NK-92 treated with Interleukin-12 subunit alpha and Interleukin-12 subunit beta, amount 100 ng/mL, for 24 hours (cell line): ENCODE data around the gene OR2AE1.
"Not testable (repeated sequence)": the region's sequence is repeated elsewhere in the genome, so short reads cannot be mapped to it uniquely, and the experiment has no call there.

Source experiments
- DNase-seq: peaks from one replicate; lab custom pipeline; 2025; lab: John Stamatoyannopoulos, UW

The OR2AE1 gene, protein sequence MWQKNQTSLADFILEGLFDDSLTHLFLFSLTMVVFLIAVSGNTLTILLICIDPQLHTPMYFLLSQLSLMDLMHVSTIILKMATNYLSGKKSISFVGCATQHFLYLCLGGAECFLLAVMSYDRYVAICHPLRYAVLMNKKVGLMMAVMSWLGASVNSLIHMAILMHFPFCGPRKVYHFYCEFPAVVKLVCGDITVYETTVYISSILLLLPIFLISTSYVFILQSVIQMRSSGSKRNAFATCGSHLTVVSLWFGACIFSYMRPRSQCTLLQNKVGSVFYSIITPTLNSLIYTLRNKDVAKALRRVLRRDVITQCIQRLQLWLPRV

DNA sequence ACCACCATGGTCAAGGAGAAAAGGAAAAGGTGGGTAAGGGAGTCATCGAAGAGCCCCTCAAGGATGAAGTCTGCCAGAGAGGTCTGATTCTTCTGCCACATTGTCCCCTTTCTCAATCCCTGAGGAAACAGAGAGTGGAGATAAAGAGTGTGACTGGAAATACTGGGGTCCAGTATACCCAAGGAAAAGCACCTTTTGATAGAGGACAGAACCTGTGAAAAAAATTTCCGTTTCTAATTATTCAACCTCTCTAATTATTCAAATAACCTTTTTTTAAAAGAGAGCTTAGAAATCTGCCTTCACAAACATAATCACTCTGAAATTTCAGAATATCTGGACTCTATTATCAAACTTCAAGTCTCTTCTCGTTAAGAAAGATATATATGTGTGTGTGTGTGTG lies at the start of gene OR2AE1:
TSS of gene OR2AE1 (minus strand) at position 101 of the 400 bp plus-strand sequence. CDS start at position 101, 0 bp downstream.
- no peak for DNase-seq

GRCh38 chr7:99926321-99926720 lies 49.5 kb upstream of the OR2AE1 start:
- DNase-seq: no peak

DNA sequence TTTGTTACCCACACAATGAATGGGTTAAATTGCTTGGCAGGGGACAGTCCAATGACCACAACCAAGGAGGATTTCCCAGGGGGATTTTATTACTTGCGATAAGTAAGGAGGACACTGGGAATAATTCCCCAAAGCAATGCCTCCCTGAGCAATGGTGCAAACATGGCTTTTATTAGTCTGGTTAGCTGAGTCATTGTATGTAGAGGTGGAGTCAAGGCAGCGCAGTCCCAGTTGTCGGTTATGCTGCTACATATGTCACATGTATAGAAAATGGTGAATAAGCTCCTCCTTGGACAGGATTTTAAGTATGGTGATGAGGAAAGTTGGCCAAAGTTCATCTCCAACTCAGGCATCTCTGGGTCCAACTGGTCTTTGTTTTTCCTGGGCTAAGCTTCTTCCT lies 46.4 kb upstream of the OR2AE1 start:
- no peak for DNase-seq

GRCh38 chr7:99920149-99920548 lies 43.3 kb upstream of the OR2AE1 start:
- DNase-seq: no peak

DNA sequence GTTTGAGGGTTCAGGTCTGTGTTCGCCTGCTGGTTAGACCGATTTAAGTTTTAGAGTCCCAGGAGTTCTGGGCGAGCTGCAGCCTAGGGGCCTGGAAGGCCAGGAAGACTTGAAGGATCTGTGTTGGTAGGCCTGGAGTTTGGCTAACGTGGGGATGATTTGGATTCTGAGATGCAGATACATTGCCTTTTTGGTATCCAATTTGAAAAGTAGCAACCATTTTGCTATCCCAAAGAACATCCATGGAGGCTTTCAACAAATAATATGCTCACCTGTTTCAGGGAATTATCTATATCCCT lies 42.9 kb upstream of the OR2AE1 start:
- DNase-seq: no peak

GRCh38 chr7:99918959-99919813 lies 42.4 kb upstream of the OR2AE1 start, which contains the start of gene TRIM4:
TSS of gene TRIM4 (minus strand) at chr7:99919530. CDS start at chr7:99919401, 129 bp downstream.
- DNase-seq: peak; percentile 95

- no peak for DNase-seq
Measured at GRCh38 chr7:99910976-99911375, 34.1 kb upstream of the OR2AE1 start.

DNA sequence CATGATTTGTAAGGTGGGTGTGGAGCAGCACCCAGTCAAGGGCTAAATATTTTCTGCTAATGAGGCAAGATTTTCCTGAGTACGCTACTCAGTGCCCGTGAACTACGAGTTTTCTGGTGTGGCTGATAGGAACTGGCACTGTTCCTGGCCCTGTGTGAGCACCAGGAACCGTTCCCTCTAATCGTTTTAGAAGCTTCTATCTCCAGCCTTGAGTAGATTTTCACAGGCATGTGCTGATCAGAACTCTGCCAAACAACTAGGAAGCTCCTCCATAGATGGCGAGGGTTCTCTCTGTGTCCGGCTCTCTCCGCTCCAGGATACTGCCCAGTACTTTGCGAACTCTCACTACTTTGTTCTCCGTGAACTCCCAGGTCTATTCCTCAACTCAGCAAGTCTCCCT lies 24.7 kb upstream of the OR2AE1 start:
- DNase-seq: no peak

DNA sequence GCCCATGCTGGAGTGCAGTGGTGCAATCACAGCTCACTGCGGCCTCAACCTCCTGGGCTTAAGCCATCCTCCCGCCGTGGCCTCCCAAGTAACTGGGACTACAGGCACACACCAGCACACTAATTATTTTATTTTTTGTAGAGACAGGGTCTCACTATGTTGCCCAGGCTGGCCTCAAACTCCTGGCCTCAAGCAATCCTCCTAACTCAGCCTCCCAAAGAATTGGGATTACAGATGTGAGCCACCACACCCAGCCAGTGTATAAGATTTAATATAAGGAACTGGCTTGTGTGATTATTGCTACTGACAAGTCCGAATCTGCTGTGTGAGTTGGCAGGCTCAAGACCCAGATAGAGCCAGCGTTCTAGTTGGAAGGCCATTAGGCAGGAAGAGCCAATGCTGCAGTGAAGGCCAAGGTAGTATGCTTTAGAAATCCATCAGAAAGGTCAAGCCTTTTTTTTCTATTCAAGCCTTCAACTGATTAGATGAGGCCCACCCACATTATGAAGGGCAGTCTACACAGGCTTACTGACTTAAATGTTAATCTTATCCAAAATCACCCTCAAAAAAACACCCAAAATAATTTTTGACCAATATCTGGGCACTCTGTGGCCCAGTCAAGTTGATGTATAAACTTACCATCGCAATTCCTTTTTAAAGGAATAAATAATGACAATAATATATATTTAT lies 23.1 kb upstream of the OR2AE1 start:
- DNase-seq: no peak

GRCh38 chr7:99898836-99899235 lies 22.0 kb upstream of the OR2AE1 start:
- no peak for DNase-seq

- DNase-seq: no peak
Measured at GRCh38 chr7:99898023-99898357, 21.2 kb upstream of the OR2AE1 start.

DNA sequence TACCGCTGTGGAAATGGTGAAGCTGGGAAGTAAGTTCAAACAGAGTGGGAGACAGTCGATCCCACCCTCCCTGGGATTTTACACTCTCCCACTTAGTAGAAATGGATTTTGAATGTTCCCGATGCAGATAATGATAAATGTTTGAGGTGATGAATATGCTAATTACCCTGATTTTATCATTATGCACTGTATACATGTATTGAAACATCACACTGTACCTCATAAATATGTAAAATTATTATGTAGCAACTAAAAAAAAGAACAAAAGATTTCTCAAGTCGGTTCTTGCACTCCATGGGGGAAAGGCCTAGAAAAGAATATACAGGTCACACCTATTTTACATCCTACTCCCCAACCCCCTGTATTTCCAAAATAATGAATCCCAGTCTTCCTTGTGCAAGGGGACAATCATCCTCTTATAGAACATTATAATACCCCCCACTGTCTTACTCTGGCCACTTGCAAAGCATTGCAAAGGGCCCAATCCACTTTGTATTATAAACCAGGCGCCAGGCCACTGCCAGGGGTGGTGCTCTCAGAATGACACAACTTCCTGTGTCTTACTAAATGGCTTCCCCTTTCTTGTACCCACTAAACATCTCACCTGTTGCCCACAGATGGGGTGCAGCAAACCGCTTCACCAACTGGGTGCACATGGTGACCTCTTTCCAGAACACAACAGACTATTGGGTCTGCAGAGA lies 20.6 kb upstream of the OR2AE1 start:
- DNase-seq: no peak

DNA sequence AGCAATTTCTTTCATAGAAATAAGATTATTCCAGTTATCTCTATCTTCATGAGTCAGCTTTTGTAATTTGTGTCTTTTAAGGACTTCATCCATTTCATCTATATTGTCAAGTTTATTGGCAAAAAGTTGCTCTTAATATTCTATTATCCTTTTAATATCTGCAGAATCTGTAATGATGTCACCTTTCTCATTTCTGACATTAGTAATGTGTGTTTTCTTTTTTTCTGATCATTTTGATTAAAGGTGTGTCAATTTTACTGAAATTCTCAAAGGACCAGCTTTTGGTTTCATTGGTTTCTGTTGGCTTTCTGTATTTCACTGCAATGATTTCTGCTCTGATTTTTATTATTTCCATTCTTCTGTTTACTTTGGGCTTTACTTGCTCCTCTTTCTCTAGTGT lies 17.9 kb upstream of the OR2AE1 start:
- DNase-seq: no peak

GRCh38 chr7:99893280-99893679 lies 16.4 kb upstream of the OR2AE1 start:
- no peak for DNase-seq

DNA sequence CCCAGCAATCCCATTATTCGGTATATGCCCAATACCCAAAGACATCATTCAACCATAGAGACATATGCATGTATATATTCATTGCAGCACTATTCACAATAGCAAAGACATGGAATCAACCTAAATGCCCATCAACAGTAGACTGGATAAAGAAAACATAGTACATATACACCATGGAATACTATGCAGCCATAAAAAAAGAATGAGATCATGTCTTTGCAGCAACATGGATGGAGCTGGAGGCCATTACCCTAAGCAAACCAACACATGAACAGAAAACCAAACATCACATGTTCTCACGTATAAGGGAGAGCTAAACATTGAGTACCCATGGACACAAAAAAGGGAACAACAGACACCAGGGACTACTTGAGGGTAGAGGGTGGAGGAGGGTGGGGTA lies 13.5 kb upstream of the OR2AE1 start:
- DNase-seq: not testable (repeated sequence)

DNA sequence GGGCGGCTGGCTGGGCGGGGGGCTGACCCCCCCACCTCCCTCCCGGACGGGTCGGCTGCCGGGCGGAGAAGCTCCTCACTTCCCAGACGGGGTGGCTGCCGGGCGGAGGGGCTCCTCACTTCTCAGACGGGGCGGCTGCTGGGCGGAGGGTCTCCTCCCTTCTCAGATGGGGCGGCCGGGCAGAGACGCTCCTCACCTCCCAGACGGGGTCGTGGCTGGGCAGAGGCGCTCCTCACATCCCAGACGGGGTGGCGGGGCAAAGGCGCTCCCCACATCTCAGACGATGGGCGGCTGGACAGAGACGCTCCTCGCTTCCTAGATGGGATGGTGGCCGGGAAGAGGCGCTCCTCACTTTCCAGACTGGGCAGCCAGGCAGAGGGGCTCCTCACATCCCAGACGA lies 11.5 kb upstream of the OR2AE1 start:
- DNase-seq: not testable (repeated sequence)

DNA sequence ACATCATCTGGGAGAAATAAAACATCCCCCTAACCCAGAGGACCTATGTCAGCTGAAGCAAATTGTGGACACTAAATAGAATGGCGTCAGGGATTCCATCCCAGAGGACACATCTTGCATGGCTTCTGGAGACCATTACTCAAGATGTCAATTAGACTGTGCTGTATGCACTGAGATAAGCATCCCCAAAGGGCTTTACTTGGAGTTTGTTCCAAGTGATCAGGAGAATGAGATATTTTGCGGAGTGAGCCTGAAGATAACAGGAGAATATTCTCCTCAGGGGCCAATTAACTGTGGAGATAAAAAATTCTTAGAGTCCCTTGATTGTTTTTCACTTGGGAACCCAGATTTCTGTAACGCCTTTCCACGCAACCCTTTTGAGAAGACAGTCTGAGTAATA lies 4.5 kb upstream of the OR2AE1 start:
- DNase-seq: no peak

DNA sequence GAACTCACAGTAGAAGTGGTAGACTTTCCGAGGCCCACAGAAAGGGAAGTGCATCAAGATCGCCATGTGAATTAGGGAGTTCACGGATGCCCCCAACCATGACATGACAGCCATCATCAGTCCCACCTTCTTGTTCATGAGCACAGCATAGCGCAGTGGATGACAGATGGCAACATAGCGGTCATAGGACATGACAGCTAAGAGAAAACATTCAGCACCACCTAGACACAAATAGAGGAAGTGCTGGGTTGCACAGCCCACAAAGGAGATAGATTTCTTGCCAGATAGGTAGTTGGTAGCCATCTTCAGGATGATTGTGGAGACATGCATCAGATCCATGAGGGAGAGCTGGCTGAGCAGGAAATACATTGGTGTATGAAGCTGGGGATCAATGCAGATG lies 342 bp downstream of the OR2AE1 start:
- DNase-seq: no peak

DNA sequence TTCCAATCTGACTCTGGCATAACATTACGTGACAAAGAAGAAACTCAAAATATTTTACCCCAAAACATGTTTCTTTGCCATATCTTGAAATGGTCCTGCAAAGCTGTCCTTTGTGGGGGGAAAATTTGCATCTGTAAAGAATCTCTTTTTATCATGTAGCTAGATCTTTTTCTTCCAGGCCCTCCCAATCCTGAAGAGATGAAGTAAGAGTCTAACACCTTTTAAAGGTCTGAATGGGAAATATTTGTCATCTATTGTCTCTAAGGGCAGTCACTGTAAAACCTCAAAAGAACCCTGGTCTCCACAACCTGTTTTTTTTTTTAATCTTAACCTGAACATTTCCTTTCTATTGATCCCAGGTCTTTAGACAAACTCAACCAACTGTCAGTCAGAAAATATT lies 8.6 kb downstream of the OR2AE1 start:
- DNase-seq: no peak

- DNase-seq: not testable (repeated sequence)
Measured at GRCh38 chr7:99867477-99867876, 9.4 kb downstream of the OR2AE1 start.

- DNase-seq: no peak
Measured at GRCh38 chr7:99863847-99864440, 12.9 kb downstream of the OR2AE1 start.
